HG03064 (cell line): Measurements from ENCODE around the gene SRP54.
"Not testable (repeated sequence)": the region's sequence is repeated elsewhere in the genome, so short reads cannot be mapped to it uniquely, and the experiment has no call there.

Source experiments
- ATAC-seq: cut with Tn5 transposase; IDR thresholded peaks from one replicate; pipeline ENCODE4 v1.9.1; 2021; ENCODE audit warnings: low read depth; ENCODE audit not compliant: unreplicated experiment

The SRP54 gene

DNA sequence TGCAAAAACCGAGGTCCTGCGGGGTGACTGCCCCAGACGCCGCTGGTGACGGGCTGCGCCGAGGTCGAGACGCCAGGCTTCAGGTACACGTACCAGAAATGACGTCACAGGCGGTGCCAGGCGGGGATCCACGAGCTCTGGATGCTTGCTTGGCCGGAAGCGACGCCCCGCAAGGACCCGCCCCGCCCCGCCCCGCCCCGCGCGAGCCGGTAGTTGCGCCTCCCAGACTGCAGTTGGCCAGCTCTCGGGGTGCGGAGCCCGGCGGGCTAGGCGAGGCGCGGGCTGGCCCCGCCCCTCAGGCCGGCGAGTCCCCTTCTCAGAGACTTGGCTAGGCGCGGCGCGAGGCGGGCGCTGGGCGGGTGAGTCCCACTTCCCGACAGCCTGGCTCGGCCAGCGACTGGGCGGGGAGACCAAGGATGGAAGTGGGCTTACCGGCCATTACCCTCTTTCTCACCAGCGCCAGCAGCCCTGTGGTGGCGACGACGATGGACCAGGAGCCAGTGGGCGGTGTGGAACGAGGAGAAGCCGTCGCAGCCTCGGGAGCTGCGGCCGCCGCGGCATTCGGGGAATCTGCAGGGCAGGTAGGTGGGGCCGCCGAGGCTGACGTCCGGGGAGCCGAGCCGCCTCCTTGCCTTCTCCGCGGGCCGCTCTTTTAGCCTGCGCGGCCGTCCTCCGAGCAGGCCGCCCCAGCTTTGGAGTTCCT is 63.4 kb downstream of the SRP54 start, which contains the start of gene FAM177A1:
FAM177A1 (plus strand) TSS at position 225 of the 703 bp plus-strand sequence; CDS start at position 417, 192 bp downstream.
- peak; percentile 91 for ATAC-seq

DNA sequence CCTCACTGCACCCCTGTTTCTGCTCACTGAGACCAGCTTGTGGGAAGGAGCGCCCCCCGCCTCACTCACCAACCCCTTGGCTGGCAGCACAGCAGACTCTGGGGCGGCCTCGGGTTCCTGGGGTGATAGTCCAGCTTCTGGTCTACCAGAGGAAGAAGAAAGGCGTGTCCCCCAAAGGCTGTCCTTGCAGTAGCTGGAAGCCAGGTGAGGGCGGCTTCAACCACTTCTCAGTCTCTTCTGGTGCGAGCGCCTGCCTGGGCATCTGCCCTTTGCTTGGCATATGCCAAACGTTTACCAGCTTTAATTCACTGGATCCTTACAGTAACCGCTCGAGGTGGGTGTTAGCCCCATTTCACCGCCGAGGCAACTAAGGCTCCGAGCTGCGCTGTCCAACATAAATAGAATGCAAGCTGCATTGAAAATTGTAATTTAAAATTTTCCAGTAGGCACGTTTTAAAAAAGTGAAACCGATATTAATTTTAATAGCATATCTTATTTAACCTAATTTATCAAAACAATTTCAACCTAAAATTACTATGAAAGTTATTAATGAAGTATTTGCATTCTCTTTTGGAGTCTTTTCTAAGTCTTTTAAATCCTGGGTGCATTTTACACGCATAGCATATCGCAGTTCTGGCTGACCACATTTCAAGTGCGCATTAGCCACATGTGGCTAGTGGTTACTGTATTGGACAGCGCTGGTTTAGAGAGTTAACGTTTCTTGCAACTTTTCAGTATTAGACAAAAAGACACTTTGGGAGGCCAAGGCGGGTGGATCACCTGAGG is 64.2 kb downstream of the SRP54 start:
- ATAC-seq, result peak; percentile 14

DNA sequence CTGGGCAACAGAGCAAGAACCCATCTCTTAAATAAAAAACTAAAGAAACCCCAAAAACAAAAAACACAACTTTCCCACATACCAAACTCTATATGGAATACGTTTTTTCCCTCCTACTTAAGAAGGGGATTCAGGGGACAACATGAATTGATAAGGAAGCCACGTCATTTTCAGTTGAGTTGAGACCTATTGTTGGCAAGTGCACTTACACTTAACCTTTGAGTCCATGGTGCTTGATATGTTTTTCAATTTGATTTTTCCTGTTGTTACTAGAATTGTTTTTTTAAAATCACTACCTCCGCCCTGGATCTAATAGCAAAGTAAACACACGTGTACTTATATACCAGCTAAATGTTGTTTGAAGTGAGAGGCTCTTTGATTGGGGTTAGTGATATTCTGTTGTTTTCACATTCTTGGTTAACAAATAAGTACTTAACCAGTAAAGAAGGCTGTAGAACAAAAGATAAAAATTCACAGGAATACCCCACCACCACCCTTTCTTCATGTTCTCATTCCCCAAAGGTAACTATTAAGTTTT is 65.3 kb downstream of the SRP54 start:
- no peak for ATAC-seq

DNA sequence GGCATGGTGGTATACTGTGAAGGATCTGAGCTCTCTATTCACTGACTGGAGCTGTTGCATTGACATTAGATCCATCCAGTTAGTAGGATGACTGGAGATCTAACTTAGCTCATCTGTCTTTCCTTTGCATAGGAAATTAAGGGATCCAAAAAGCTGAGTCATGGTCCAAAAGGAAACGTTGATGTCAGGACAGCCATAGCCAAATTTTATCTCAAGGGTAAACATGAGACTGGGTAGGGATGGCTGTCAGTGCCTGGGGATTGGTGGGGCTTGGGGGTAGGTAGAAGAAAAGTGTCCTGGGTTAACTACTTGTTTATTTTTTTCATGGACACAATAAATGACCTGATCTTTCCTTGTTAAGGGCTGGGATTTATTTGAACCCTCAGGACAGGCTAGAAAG is 67.9 kb downstream of the SRP54 start:
- ATAC-seq, result no peak

DNA sequence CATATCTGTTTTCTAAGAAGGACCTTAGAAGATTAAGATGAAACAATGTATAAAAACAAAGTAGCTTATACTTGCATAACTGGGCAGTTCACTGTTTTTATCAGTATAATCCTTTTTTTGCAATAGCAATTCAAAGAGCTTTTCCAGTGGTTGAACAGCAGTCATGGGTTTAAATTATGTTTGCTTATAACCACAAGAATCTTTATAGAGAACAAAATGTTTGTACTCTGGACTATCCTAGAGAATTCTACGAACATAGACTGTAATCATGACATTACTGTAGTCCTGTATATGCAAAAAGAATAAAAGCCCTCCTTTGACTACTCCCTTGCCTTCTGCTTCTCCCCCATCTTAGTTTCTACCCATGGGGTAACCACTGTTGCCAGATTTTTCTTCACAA is 69.0 kb downstream of the SRP54 start:
- no peak for ATAC-seq

DNA sequence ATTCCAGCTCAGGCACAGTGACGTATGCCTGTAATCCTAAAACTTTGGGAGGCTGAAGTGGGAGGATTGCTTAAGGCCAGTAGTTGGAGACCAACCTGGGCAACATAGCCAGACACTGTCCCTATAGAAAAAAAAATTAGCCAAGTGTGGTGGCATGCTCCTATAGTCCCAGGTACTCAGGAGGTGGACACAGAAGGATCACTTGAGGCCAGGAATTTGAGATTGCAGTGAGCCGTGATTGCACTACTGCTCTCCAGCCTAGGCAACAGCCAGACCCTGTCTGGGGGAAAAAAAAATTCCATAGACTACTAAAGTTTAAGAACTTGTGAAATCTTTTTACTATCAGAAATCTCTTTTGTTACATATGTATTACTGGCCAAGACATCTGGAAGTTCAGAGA is 69.8 kb downstream of the SRP54 start:
- no peak for ATAC-seq

DNA sequence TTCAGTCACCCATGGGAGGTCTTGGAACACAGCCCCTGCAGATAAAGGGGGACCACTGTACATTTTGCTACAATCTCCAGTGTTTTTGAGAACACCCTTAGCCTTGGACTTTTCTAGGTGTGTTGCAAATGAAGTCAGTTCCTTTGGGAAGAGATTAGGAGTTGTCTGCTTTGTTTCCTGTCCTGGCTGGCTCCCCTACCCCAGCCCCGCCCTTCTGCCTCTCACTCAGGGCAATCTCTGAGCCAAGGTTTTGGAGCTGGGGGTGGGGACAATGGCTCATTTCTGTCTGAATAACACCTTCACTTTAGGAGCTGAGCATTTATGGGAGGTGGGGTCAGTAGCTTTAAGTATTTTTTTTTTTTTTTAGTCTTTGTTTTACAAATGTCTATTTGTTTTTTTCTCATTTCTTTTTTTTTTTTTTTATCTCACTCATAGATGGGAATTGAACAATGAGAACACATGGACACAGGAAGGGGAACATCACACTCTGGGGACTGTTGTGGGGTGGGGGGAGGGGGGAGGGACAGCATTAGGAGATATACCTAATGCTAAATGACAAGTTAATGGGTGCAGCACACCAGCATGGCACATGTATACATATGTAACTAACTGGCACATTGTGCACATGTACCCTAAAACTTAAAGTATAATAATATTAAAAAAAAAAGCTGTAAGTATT is 78.5 kb downstream of the SRP54 start:
- not testable (repeated sequence) for ATAC-seq

DNA sequence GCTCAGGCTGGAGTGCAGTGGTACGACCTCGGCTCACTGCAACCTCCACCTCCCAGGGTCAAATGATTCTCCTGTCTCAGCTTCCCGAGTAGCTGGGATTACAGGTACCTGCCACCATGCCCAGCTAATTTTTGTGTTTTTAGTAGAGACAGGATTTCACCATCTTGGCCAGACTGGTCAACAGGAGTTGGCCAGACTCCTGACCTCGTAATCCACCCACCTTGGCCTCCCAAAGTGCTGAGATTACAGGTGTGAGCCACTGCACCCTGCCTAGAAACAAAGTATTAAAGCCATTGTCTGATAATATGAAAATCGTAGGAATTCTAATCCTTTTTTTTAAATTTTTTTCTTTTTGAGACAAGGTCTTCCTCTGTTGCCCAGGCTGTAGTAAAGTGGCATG is 82.9 kb downstream of the SRP54 start:
- not testable (repeated sequence) for ATAC-seq

DNA sequence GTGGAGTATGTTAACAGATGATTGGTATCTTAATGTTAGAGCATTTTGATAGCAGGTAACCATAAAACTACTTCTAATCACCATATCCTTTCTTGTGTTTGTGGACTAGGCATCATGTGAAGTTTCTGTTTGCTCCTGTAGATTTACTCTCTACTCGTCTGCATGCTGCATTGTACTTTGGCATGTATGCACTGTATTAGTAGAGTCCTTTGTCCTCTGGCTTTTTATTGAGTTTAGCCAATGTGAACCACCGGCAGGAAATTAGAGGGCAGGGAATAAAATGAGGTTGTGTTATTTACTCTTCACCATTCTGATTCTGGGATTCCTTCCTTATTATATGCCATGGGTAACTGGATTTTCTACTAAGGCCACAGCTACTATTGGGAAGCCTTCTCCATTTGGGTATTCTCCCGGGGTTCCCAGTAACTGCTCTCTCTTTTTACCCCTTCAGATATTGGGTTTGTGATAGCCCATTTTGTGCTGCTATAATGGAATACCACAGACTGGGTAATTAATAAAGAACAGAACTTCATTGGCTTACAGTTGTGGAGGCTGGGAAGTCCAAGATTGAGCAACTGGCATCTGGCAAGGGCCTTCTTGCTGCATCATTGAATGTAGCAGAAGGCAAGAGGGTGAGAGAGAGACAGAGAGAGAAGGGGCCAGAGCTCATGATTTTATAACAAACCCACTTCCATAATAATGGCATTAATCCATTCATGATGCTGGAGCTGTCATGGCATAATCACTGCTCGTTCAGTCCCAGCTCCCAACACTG is 85.6 kb downstream of the SRP54 start:
- no peak for ATAC-seq

DNA sequence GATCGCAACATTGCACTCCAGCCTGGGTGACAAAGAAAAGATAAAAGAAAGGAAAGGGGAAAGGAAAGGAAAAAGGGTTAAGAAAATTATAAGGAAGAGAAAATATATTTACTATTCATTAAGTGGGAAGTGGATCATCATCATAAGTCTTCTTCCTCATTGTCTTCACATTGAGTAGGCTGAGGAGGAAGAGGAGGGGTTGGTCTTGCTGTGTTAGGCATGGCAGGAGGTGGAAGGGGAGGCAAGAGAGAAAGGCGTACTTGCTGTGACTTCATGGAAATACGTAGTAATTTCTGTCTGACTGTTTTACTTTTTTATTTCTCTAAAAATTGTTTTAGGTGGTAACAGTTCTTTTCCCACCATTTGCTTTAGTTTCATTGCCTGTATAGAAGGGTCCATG is 89.4 kb downstream of the SRP54 start:
- ATAC-seq, result no peak

DNA sequence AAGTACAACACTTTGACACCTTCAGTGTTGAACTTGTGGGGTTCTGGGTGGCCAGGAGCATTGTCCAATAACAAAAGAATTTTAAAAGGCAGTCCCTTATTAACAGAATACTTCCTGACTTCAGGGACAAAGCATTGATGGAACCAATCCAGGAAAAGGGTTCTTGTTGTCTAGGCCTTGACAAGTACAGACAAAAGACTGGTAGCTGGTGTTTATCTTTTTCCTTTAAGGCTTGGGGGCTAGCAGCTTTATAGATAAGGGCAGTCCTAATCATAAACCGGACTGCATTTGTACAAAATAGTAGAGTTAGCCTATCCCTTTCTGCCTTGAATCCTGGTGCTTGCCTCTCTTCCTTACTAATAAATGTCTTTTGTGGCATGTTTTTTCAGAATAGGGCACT is 90.7 kb downstream of the SRP54 start:
- no peak for ATAC-seq

DNA sequence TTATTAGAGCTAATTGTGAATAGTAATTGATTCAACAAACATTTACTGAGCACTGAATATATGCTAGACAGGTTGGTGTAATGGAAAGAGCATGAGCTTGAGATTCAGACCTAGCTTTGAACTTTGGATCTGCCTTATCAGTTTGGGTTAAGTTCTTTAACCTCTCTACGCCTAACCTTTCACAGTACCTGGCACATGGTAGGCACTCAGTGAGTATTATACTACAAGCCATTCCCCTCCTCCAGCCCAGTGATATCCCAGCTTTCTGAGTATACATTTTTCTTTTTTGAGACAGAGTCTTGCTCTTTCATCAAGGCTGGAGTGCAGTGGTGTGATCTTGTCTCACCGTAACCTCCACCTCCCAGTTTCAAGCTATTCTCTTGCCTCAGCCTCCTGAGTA is 95.3 kb downstream of the SRP54 start:
- ATAC-seq, result no peak
